Activated CD4-positive, alpha-beta memory T cell treated with anti-CD3 and anti-CD28 coated beads for 36 hours (primary cell): Measurements from ENCODE around the gene HHAT. TPM values are rescaled to one million over a fixed set of nuclear protein-coding genes. Genes with fewer than 3 reads are reported as not detected.
"Not testable (repeated sequence)": the region's sequence is repeated elsewhere in the genome, so short reads cannot be mapped to it uniquely, and the experiment has no call there.

ENCODE experiments used
- CTCF ChIA-PET: fragments of 350-600 bp; sonication (Branson Sonifier 250); formaldehyde crosslinking; loops from one replicate; lab custom pipeline; 2021; ENCODE audit warnings: antibody characterized with exemption, inconsistent platforms; lab: Charles Lee
- POLR2A ChIA-PET: fragments of 350-600 bp; sonication (Branson Sonifier 250); formaldehyde crosslinking; loops from one replicate; lab custom pipeline; 2021; ENCODE audit warnings: antibody characterized with exemption; lab: Charles Lee
- DNase-seq: peaks from one replicate; pipeline ENCODE4 v3.0.0-alpha.2; 2020
- H3K27ac Mint-ChIP-seq: one replicate; pipeline ENCODE4 v1.8.0; 2021; ENCODE audit warnings: mixed read lengths
- H3K27me3 Mint-ChIP-seq: one replicate; pipeline ENCODE4 v1.8.0; 2021; ENCODE audit warnings: mixed read lengths
- H3K36me3 Mint-ChIP-seq: one replicate; pipeline ENCODE4 v1.8.0; 2021; ENCODE audit warnings: mixed read lengths
- H3K4me1 Mint-ChIP-seq: one replicate; pipeline ENCODE4 v1.8.0; 2021; ENCODE audit warnings: low read depth, mixed read lengths
- H3K4me3 Mint-ChIP-seq: one replicate; pipeline ENCODE4 v1.8.0; 2021; ENCODE audit warnings: mild to moderate bottlenecking, mixed read lengths
- H3K9me3 Mint-ChIP-seq: one replicate; pipeline ENCODE4 v1.8.0; 2021; ENCODE audit warnings: mixed read lengths
- intact Hi-C: fragments of 100-400 bp; cut with micrococcal nuclease; formaldehyde crosslinking; loops from one replicate; pipeline ENCODE4 v1.15.1; 2023
- total RNA-seq, 2 experiments: library from RNA; stranded (reverse); gene quantifications; one replicate each; pipeline ENCODE4 v1.2.3, GENCODE V29; 2021

The HHAT gene
- total RNA-seq, 2 experiments from 2014 or later: 1.6 to 1.8 TPM

GRCh38 chr1:210416681-210417080 is 88.0 kb downstream of the HHAT start:
- POLR2A ChIA-PET: no interaction called here
- DNase-seq: no peak
- CTCF ChIA-PET: interaction anchor here (1.3 kb wide), 1 partner anchor 16 kb away, joined by 4 read pairs; no protein-coding TSS in a partner anchor
- intact Hi-C loops: no loop called here
- Mint-ChIP-seq H3K27me3 (no peaks in the 10 kb centered on the region), H3K9me3 (no peaks in the 10 kb centered on the region), H3K27ac (no peak overlapping the region), H3K4me1 (peaks cover 2% of the 10 kb centered on the region), H3K36me3 (peaks cover 1% of the 10 kb centered on the region), H3K4me3 (no peak overlapping the region)

GRCh38 chr1:210417881-210418280 is 89.2 kb downstream of the HHAT start:
- DNase-seq: no peak
- Mint-ChIP-seq H3K9me3 (no peaks in the 10 kb centered on the region), H3K4me1 (no peaks in the 10 kb centered on the region), H3K27me3 (no peaks in the 10 kb centered on the region), H3K36me3 (no peaks in the 10 kb centered on the region), H3K4me3 (no peak overlapping the region), H3K27ac (no peak overlapping the region)
- ChIA-PET CTCF (interaction anchor here (0.9 to 1.6 kb wide), 3 partner anchors 11 to 31 kb away, joined by 3 to 4 read pairs (median 4); no protein-coding TSS in a partner anchor), POLR2A (no interaction called here)
- intact Hi-C loops: no loop called here

- no peak overlapping the region for H3K27ac Mint-ChIP-seq
Measured at GRCh38 chr1:210418863-210419650, 90.4 kb downstream of the HHAT start.

GRCh38 chr1:210426696-210427095 is 98.0 kb downstream of the HHAT start:
- DNase-seq, H3K27ac Mint-ChIP-seq, H3K36me3 Mint-ChIP-seq, H3K9me3 Mint-ChIP-seq, POLR2A ChIA-PET, H3K4me3 Mint-ChIP-seq, intact Hi-C loops, H3K27me3 Mint-ChIP-seq, H3K4me1 Mint-ChIP-seq: not testable (repeated sequence)
- CTCF ChIA-PET: interaction anchor here (0.6 kb wide), 1 partner anchor 283 kb away, joined by 3 read pairs; no protein-coding TSS in a partner anchor

More at GRCh38 chr1:210418863-210419650, 90.4 kb downstream of the HHAT start:
- CTCF ChIA-PET: interaction anchor here (0.6 to 1.4 kb wide), 6 partner anchors 11 to 1094 kb away, joined by 3 to 5 read pairs (median 4); no protein-coding TSS in a partner anchor
- H3K4me3 Mint-ChIP-seq: no peak overlapping the region
- no peaks in the 10 kb centered on the region for H3K4me1 Mint-ChIP-seq
- no peaks in the 10 kb centered on the region for H3K27me3 Mint-ChIP-seq
- peaks cover 2% of the 10 kb centered on the region for H3K36me3 Mint-ChIP-seq
- H3K9me3 Mint-ChIP-seq: peaks cover 2% of the 10 kb centered on the region
- intact Hi-C loops: no loop called here
- POLR2A ChIA-PET: interaction anchor here (0.6 kb wide), 1 partner anchor 118 kb away, joined by 3 read pairs; no protein-coding TSS in a partner anchor
- no peak for DNase-seq

GRCh38 chr1:210428696-210429095 is 100.0 kb downstream of the HHAT start:
- intact Hi-C loops: no loop called here
- peaks cover 9% of the 10 kb centered on the region for H3K9me3 Mint-ChIP-seq
- H3K27ac Mint-ChIP-seq: no peak overlapping the region
- ChIA-PET POLR2A (no interaction called here), CTCF (interaction anchor here (0.6 kb wide), 1 partner anchor 19 kb away, joined by 3 read pairs; no protein-coding TSS in a partner anchor)
- peaks cover 1% of the 10 kb centered on the region for H3K36me3 Mint-ChIP-seq
- no peaks in the 10 kb centered on the region for H3K4me1 Mint-ChIP-seq
- no peaks in the 10 kb centered on the region for H3K27me3 Mint-ChIP-seq
- DNase-seq: no peak
- no peak overlapping the region for H3K4me3 Mint-ChIP-seq

- ChIA-PET POLR2A (no interaction called here), CTCF (interaction anchor here (1.0 to 1.3 kb wide), 2 partner anchors 10 to 14 kb away, joined by 3 to 4 read pairs; no protein-coding TSS in a partner anchor)
- no peaks in the 10 kb centered on the region for H3K27me3 Mint-ChIP-seq
- H3K4me3 Mint-ChIP-seq: no peak overlapping the region
- no peak for DNase-seq
- intact Hi-C loops: no loop called here
- no peaks in the 10 kb centered on the region for H3K4me1 Mint-ChIP-seq
- no peaks in the 10 kb centered on the region for H3K36me3 Mint-ChIP-seq
- H3K9me3 Mint-ChIP-seq: no peaks in the 10 kb centered on the region
- no peak overlapping the region for H3K27ac Mint-ChIP-seq
Measured at GRCh38 chr1:210434223-210434622, 105.5 kb downstream of the HHAT start.

- Mint-ChIP-seq H3K9me3 (no peaks in the 10 kb centered on the region), H3K4me3 (no peak overlapping the region), H3K27ac (no peak overlapping the region), H3K36me3 (no peaks in the 10 kb centered on the region), H3K27me3 (no peaks in the 10 kb centered on the region), H3K4me1 (no peaks in the 10 kb centered on the region)
- ChIA-PET CTCF (no interaction called here), POLR2A (no interaction called here)
- intact Hi-C loops: no loop called here
- no peak for DNase-seq
Measured at GRCh38 chr1:210437111-210437510, 108.4 kb downstream of the HHAT start.

GRCh38 chr1:210437781-210438180 is 109.1 kb downstream of the HHAT start:
- POLR2A ChIA-PET: no interaction called here
- intact Hi-C loops: no loop called here
- no peaks in the 10 kb centered on the region for H3K9me3 Mint-ChIP-seq
- DNase-seq: no peak
- no peaks in the 10 kb centered on the region for H3K4me1 Mint-ChIP-seq
- no peaks in the 10 kb centered on the region for H3K27me3 Mint-ChIP-seq
- no peaks in the 10 kb centered on the region for H3K36me3 Mint-ChIP-seq
- no peak overlapping the region for H3K4me3 Mint-ChIP-seq
- no peak overlapping the region for H3K27ac Mint-ChIP-seq
- CTCF ChIA-PET: no interaction called here

- H3K4me3 Mint-ChIP-seq: no peak overlapping the region
- H3K36me3 Mint-ChIP-seq: no peaks in the 10 kb centered on the region
- no peak for DNase-seq
- intact Hi-C loops: no loop called here
- CTCF ChIA-PET: interaction anchor here (0.6 to 1.3 kb wide), 2 partner anchors 9 to 13 kb away, joined by 3 read pairs; no protein-coding TSS in a partner anchor
- no peaks in the 10 kb centered on the region for H3K4me1 Mint-ChIP-seq
- no peaks in the 10 kb centered on the region for H3K9me3 Mint-ChIP-seq
- H3K27me3 Mint-ChIP-seq: no peaks in the 10 kb centered on the region
- no peak overlapping the region for H3K27ac Mint-ChIP-seq
- POLR2A ChIA-PET: no interaction called here
Measured at GRCh38 chr1:210438928-210439841, 110.5 kb downstream of the HHAT start.

- DNase-seq: no peak
- no peaks in the 10 kb centered on the region for H3K27me3 Mint-ChIP-seq
- H3K27ac Mint-ChIP-seq: no peak overlapping the region
- POLR2A ChIA-PET: no interaction called here
- intact Hi-C loops: loop anchor here (10.0 kb wide), 1 partner anchor 1135 kb away; the partner anchor contains the start of gene SLC30A1
- no peaks in the 10 kb centered on the region for H3K36me3 Mint-ChIP-seq
- CTCF ChIA-PET: interaction anchor here (1.0 to 1.3 kb wide), 2 partner anchors 12 to 40 kb away, joined by 3 read pairs; no protein-coding TSS in a partner anchor
- peaks cover 2% of the 10 kb centered on the region for H3K4me1 Mint-ChIP-seq
- H3K9me3 Mint-ChIP-seq: no peaks in the 10 kb centered on the region
- H3K4me3 Mint-ChIP-seq: no peak overlapping the region
Measured at GRCh38 chr1:210440081-210440480, 111.4 kb downstream of the HHAT start.

- no peak overlapping the region for H3K4me3 Mint-ChIP-seq
- intact Hi-C loops: loop anchor here (10.0 kb wide), 1 partner anchor 1134 kb away; the partner anchor contains the start of gene SLC30A1
- H3K36me3 Mint-ChIP-seq: no peaks in the 10 kb centered on the region
- H3K4me1 Mint-ChIP-seq: peaks cover 10% of the 10 kb centered on the region
- no peaks in the 10 kb centered on the region for H3K9me3 Mint-ChIP-seq
- CTCF ChIA-PET: interaction anchor here (0.8 kb wide), 1 partner anchor 580 kb away, joined by 3 read pairs; no protein-coding TSS in a partner anchor
- POLR2A ChIA-PET: no interaction called here
- DNase-seq: no peak
- H3K27ac Mint-ChIP-seq: no peak overlapping the region
- no peaks in the 10 kb centered on the region for H3K27me3 Mint-ChIP-seq
Measured at GRCh38 chr1:210441028-210441427, 112.3 kb downstream of the HHAT start.
